WERI-Rb-1 (cell line): ENCODE data around the gene AFG1L.

ENCODE experiments used
- DNase-seq: peaks from one replicate; pipeline ENCODE4 v3.0.0-alpha.2; 2020
- H3K27ac ChIP-seq: fragments of 250-450 bp; sonication (Bioruptor Pico); 2 replicates; pipeline ENCODE4 v1.5.1; 2020; ENCODE audit warnings: mild to moderate bottlenecking, moderate library complexity
- H3K27me3 ChIP-seq: fragments of 250-450 bp; sonication (Bioruptor Pico); 2 replicates; pipeline ENCODE4 v1.5.1; 2021; ENCODE audit warnings: mild to moderate bottlenecking, low read depth, moderate library complexity; ENCODE audit not compliant: insufficient read depth, severe bottlenecking
- H3K36me3 ChIP-seq: fragments of 250-450 bp; sonication (Bioruptor Pico); 2 replicates; pipeline ENCODE4 v1.5.1; 2020; ENCODE audit warnings: mild to moderate bottlenecking, moderate library complexity
- H3K4me3 ChIP-seq: 2 replicates; pipeline ENCODE4 v1.5.1; 2011; ENCODE audit warnings: low read depth, mild to moderate bottlenecking, control low read depth, low read length
- H3K9me3 ChIP-seq: fragments of 250-450 bp; sonication (Bioruptor Pico); 2 replicates; pipeline ENCODE4 v1.5.1; 2021; ENCODE audit warnings: mild to moderate bottlenecking, moderate library complexity; ENCODE audit not compliant: severe bottlenecking
- CTCF ChIP-seq: IDR thresholded peaks from 2 replicates; pipeline ENCODE4 v1.5.1; 2011; ENCODE audit warnings: low read depth, mild to moderate bottlenecking, control low read depth, inconsistent platforms, low read length

AFG1L gene

GRCh38 chr6:108436771-108437170, 141.9 kb downstream of the AFG1L start:
- no peak overlapping the region for H3K27ac ChIP-seq
- H3K9me3 ChIP-seq, result no peaks in the 10 kb centered on the region
- no peak for TF ChIP-seq CTCF
- H3K27me3 ChIP-seq, result no peaks in the 10 kb centered on the region
- no peaks in the 10 kb centered on the region for H3K36me3 ChIP-seq
- H3K4me3 ChIP-seq, result no peak overlapping the region
- DNase-seq, result no peak

GRCh38 chr6:108437821-108438220, 143.0 kb downstream of the AFG1L start:
- no peak for TF ChIP-seq CTCF
- no peak for DNase-seq
- no peak overlapping the region for H3K4me3 ChIP-seq
- H3K27me3 ChIP-seq, result no peaks in the 10 kb centered on the region
- H3K9me3 ChIP-seq, result no peaks in the 10 kb centered on the region
- H3K27ac ChIP-seq, result no peak overlapping the region
- no peaks in the 10 kb centered on the region for H3K36me3 ChIP-seq

- Histone ChIP-seq H3K27ac (no peak overlapping the region), H3K36me3 (no peaks in the 10 kb centered on the region), H3K27me3 (no peaks in the 10 kb centered on the region), H3K9me3 (no peaks in the 10 kb centered on the region), H3K4me3 (no peak overlapping the region)
- no peak for DNase-seq
- TF ChIP-seq CTCF, result no peak
Measured at GRCh38 chr6:108438918-108439317, 144.1 kb downstream of the AFG1L start.

- Histone ChIP-seq H3K27ac (no peak overlapping the region), H3K9me3 (no peaks in the 10 kb centered on the region), H3K27me3 (no peaks in the 10 kb centered on the region), H3K4me3 (no peak overlapping the region), H3K36me3 (no peaks in the 10 kb centered on the region)
- no peak for TF ChIP-seq CTCF
- no peak for DNase-seq
Measured at GRCh38 chr6:108441141-108441540, 146.3 kb downstream of the AFG1L start.

- TF ChIP-seq CTCF, result no peak
- Histone ChIP-seq H3K36me3 (no peaks in the 10 kb centered on the region), H3K9me3 (no peaks in the 10 kb centered on the region), H3K27me3 (no peaks in the 10 kb centered on the region), H3K4me3 (no peak overlapping the region), H3K27ac (no peak overlapping the region)
- no peak for DNase-seq
Measured at GRCh38 chr6:108442770-108443520, 148.1 kb downstream of the AFG1L start.

GRCh38 chr6:108446629-108447150, 151.8 kb downstream of the AFG1L start:
- Histone ChIP-seq H3K36me3 (no peaks in the 10 kb centered on the region), H3K9me3 (no peaks in the 10 kb centered on the region), H3K4me3 (no peak overlapping the region), H3K27ac (no peak overlapping the region), H3K27me3 (no peaks in the 10 kb centered on the region)
- no peak for DNase-seq
- TF ChIP-seq CTCF, result no peak
